ENCODE data around the gene DAAM2.

DNA sequence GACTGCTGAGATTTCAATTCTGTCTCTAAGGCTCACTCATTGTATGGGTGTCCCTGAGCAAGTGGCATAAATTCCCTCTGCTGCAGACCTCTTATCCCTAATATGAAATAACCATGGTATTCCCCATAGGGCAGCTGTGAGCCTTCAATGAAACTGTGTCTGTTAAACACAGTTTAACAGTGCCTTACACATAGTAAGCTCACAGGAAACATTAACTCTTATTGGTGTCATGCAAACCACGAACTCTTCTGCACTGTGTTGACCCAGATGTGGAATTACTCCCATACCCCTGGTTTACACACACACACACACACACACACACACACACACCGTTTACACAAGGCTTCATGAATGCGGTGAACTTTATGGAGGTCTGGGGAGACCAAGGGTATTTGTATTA, 23.2 kb downstream of the DAAM2 start:
- TF ChIP-seq, protein P1, sequence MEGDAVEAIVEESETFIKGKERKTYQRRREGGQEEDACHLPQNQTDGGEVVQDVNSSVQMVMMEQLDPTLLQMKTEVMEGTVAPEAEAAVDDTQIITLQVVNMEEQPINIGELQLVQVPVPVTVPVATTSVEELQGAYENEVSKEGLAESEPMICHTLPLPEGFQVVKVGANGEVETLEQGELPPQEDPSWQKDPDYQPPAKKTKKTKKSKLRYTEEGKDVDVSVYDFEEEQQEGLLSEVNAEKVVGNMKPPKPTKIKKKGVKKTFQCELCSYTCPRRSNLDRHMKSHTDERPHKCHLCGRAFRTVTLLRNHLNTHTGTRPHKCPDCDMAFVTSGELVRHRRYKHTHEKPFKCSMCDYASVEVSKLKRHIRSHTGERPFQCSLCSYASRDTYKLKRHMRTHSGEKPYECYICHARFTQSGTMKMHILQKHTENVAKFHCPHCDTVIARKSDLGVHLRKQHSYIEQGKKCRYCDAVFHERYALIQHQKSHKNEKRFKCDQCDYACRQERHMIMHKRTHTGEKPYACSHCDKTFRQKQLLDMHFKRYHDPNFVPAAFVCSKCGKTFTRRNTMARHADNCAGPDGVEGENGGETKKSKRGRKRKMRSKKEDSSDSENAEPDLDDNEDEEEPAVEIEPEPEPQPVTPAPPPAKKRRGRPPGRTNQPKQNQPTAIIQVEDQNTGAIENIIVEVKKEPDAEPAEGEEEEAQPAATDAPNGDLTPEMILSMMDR (conservative IDR thresholded peaks at IDR 0.05; ENCODE audit: low read depth, low read length), result no peak
- no peak for TF ChIP-seq EZH2 (IDR thresholded peaks at IDR 0.05; ENCODE audit: borderline replicate concordance, low read depth, low read length, poor library complexity, severe bottlenecking)

Data from A673 (cell line).